HG02870 (cell line): ENCODE data around the gene PROSER3.
"Not testable (repeated sequence)": the region's sequence is repeated elsewhere in the genome, so short reads cannot be mapped to it uniquely, and the experiment has no call there.

Source experiments
- ATAC-seq: cut with Tn5 transposase; IDR thresholded peaks from one replicate; pipeline ENCODE4 v1.9.1; 2021; ENCODE audit warnings: mild to moderate bottlenecking, moderate library complexity; ENCODE audit not compliant: unreplicated experiment

Gene PROSER3

GRCh38 chr19:35789978-35790944 lies 32.3 kb downstream of the PROSER3 start:
- ATAC-seq = no peak

- no peak for ATAC-seq
Observed at GRCh38 chr19:35790981-35791813, 33.2 kb downstream of the PROSER3 start.

DNA sequence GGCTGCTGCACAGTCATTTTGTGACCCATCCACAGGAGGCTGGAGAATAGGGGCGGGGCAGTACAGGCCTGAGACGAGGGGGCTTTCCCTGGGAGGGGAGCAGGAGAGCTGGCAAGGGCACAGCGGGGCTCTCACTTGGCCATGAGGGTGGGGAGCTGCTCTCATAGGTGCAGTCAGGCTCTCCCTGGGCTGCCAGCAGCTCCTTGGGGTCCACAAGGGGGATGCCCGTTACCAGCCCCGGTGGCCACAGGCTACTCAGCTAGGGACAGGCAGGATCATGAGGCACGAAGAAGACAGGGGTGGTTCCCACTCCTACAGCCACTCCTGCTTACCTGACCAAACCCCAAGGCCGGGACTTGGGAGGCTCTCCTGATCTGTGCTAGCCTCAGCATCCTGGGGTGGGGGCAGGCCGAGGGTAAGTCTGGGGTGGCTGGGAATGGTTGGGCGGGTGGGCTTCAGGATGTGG lies 33.9 kb downstream of the PROSER3 start:
- no peak for ATAC-seq

- no peak for ATAC-seq
Observed at GRCh38 chr19:35792312-35792711, 34.3 kb downstream of the PROSER3 start.

DNA sequence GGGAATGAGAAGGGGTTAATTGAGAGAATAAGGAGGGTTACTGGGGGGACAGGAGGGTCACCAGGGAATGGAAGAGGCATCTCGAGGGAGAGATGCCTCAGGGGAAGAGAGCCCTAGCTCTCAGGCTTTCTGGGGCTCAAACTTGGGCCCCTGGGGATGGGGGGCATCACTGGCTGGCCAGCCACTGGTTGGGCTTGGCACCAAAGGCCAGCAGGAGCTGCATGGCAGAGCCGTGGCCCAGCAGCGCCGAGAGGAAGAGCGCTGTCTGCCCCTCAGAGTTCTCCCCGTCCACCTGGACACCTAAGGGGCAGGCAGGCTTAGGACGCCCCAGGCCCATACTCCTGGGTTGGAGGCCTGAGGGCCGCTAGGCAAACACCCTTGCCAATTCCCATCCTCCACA lies 34.9 kb downstream of the PROSER3 start:
- ATAC-seq = no peak

DNA sequence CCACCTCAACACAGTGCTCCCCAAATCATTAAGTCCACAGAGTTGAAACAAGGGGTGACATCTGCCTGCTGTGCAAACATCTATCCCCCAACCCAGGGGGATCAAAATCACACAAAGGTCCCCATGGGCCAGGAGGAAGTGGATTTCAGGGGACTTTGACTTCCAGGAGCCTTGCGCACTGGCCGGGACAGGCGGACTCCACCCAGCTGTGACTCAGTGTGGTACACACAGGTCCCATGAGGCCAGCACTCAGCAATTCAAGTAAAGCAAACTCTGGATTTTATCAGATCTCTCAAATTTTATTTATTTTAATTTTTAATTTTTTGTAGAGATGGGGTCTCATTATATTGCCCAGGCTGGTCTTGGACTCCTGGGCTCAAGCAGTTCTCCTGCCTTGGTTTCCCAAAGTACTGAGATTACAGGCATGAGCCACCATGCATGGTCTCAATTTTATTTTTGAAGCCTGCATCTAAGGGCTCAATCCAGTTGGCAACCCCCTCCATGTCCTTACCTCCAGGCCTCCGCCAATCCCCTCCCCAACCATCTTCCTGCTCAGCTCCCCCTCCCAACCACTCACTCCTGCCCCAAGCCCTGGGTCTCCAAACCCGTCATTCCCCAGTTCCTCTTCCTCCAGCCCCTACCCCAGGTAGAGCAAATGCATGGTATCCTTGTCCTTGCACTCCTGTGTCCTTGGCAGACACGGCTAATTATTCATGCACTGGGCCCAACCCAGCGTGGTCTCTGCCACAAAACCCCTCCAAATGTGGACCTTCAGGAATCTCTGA lies 35.6 kb downstream of the PROSER3 start:
- ATAC-seq = no peak

GRCh38 chr19:35795564-35795963 lies 37.6 kb downstream of the PROSER3 start:
- not testable (repeated sequence) for ATAC-seq

DNA sequence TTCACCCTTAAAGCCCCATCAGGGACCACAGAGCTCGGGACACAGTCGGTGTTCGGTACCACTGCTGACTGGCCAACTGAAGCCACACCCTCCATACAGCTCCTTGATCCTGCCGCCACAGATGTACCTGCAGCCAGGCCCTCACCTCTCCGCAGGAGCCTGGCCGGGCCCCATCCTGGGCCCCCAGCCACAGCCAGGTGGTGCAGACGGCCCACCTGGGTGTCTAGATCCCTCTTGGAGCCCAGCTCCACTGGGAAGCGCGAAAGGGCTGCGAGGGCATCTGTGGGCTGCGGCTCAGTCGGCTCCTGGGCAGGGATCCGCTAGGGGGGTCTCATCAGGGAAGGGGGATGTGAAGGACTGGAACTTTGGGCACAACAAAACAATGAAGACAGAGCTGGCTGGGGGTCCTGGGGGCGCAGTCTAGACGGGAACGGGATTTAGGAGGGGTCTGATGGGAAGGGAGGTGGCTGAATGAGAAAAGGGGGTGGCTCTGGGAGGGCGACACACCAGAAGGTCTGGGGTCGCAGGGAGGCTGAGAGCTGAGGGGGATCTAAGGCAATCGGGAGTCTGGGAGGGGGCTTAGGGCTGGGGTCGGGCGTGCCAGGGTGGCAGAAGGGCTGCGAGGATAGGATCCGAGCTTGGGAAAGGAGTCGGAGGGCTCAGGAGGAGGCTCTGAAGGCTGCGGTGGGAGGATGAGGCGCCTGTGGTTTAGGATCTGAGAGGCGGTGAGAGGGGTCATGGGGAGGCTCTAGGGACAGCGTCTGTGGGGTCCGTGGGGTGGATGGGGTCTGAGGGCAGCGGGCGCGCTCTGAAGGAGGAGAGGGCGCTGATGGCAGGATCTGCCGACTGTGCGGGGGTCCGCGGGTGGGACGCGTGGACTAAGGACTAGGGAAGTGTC lies 38.9 kb downstream of the PROSER3 start:
- ATAC-seq = no peak

DNA sequence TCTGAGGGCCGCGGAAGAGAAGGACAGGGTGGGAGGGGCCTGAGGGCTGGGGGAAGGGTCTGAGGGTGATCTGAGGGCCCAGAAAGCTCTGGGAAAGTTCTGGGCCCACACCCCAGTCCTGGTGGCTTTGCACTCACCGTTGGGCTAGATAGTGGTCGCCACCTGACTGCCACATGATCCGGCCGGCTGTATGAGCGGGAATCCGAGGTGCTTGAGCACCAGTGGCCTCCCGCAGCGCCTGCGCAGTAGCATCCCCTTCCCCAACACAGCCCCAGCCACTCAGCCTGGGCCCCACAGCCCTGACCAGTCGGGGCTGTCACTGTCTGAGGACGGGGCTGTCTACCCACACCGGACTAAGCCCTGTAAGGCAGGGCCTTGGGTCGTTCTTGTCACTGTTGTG lies 39.7 kb downstream of the PROSER3 start:
- ATAC-seq = no peak

DNA sequence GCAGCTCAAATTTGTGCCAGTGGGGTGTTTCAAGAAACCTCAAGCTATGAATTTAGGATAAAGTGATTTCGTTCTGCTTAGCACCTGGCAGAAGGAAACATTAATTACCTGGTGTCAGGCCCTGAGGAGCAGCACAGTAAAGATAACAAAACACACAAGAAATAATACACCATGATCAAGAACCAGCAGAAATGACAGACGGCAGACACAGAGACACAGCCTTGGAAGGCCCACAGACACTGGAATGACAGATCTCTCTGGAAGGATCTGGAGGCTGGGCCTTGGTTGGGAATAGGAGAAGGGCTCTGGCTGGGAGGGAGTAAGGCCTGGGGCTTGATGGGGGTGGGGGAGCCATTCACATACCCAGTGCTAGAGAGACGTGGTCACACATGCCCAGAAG lies 43.9 kb downstream of the PROSER3 start:
- ATAC-seq = no peak

- no peak for ATAC-seq
Observed at GRCh38 chr19:35805526-35806102, 47.6 kb downstream of the PROSER3 start.

DNA sequence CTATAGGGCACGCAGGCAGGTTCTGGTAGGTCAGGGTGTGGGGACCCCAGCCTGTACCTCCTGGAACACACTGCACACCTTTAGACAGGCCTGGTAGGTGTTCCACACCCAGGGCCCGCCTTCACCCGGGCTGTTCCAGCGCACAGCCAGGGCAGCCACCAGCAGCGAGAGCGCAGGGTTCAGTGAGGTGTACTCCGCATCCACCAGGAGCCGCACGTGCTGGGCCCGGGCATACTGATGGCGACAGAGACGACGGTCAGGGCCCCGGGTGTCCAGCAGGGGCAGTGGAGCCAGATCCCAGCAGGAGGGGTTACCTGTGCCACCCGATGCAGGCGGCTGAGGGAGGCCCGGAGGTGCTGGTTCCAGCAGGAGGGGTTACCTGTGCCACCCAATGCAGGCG lies 48.6 kb downstream of the PROSER3 start:
- no peak for ATAC-seq

DNA sequence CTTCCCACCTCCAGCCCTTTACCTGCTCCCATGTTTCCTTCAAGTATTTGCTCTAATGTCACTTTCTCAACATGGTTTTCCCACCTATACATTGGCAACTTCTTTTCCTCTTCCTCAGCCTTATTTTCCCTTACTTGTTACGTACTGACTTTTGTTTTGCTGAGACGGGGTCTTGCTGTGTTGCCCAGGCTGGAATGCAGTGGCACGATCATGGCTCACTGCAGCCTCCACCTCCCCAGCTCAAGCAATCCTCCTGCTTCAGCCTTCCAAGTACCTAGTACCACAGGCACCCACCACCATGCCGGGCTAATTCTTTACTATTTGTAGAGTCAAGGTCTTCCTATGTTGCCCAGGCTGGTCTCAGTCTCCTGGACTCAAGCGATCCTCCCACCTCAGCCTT lies 49.7 kb downstream of the PROSER3 start:
- ATAC-seq = no peak

DNA sequence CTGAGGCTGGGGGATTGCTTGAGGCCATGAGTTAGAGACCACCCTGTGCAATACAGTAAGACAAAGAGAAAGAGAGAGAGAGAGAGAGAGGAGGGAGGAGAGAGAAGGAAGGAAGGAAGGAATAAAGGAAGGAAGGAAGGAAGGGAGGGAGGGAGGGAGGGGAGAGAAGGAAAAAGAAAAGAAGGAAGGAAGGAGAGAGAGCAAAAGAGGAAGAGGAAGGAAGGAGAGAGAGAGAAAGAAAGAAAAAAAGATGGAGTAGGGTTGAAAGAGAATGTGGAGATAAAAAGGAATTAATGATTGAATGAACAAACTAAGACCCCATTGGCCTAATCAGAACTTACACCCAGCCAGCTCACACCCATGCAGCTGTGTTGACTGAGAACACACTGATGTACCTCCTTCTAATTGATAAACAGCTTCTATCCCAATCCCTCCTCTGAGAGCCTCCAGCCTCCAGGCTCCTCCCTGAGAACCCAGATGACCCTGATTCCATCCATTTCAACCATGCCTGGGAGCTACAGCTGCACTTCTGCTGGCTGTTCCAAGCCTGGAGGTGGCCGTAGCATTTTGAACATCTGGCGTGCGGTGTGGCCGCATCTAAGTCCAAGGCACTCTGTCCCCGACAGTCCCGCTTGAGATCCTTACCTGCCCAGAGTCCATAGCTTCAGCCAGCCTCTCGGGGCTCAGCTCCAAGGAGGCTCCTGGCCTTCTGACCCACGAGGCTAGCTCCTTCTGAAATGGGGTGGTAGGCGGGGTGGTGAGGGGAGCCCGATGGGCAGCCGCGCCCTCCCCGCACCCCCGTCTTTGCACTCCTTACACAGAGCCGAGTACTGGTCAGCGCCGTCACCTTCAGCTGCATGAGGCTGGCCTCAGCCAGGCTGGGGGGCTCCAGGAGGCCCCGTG lies 53.6 kb downstream of the PROSER3 start:
- no peak for ATAC-seq

DNA sequence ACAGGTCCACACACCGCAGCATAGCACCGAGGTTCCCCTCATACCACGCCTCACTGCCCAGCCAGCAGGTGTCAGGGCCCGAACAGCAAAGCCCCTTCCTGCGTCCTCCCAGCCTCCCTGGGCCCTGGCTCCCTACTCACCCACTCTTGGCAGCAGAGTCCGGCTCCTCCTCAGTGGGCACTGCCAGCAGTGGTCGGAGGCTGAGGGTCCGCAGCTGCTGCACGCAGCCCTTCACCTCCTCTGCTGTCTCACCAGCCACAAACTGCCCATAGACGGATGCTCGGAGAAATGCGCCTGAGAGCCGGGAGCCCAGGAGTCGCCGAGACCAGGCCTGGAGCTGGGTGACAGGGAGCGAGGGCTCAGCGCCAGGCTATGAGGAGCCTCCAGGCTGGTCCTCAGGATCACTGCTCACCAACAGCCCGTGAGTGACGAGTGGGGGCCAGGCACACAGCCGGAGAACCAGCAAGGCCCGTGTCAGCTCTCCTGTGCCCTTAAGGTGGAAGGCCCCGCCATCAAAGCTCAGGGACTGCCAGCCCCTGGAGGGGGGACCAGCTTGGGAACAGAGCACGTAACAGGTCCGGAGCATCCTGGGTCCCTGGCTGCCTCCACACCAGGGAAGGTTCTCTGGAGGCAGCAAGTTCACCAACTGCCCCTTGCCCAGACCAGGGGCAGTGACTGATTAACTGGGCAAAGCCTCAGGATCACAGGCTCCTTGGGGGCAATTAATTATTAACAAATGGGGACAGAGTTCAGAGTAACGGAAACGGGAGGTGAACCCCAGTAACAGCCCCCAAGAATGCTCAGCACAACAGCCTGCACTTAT lies 54.5 kb downstream of the PROSER3 start, which contains the start of gene PRODH2:
TSS of gene PRODH2 (minus strand) at position 626 of the 823 bp plus-strand sequence. CDS start at position 586, 40 bp downstream.
- no peak for ATAC-seq

GRCh38 chr19:35813043-35813890 lies 55.3 kb downstream of the PROSER3 start:
- no peak for ATAC-seq

GRCh38 chr19:35816262-35816661 lies 58.3 kb downstream of the PROSER3 start:
- ATAC-seq = no peak
